NT2/D1 (cell line): ENCODE data around the gene NPFF.

Experiments
- SUZ12 ChIP-seq: IDR thresholded peaks from 2 replicates; pipeline ENCODE4 v1.6.1; 2011; ENCODE audit not compliant: insufficient read length, insufficient read depth; ENCODE audit errors: extremely low read depth
- YY1 ChIP-seq: IDR thresholded peaks from 2 replicates; pipeline ENCODE4 v1.6.1; 2011; ENCODE audit not compliant: insufficient read length, insufficient read depth
- ZNF274 ChIP-seq: IDR thresholded peaks from 2 replicates; pipeline ENCODE4 v1.6.1; 2011; ENCODE audit warnings: mild to moderate bottlenecking, low read depth, low read length

DNA sequence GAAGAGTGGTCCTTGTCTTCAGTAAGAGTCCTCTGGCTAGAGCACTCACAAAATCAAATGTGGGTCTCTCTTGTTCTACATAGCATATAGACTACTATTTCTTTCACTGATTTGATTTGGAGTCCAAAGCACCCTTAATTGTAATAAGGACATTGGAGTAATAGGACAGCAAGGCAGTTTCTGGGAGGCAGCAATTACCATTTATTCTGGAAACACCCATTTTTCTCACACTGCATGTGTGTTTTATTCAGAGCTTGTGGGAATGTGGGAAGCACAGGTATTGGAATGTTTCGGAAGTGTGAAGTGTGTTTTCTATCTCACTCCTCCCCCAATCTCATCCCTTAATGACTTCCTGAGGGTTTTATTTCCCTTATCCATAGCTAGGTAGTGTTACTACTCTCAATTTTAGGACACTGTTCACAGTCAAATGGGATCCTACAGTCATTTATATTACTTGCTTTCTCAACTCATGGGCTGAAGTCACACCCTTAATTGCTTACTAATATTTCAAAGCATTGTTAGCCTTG, 35.2 kb downstream of the NPFF start:
- TF ChIP-seq SUZ12 (no peak), YY1 (no peak), ZNF274 (no peak)
